Erythroblast (primary cell): ENCODE data around the gene OVOL1.

Experiments used
- GATA1 ChIP-seq: IDR thresholded peaks from 2 replicates; pipeline ENCODE4 v1.6.1; 2011; ENCODE audit warnings: low read depth, mild to moderate bottlenecking, control low read depth, low read length, moderate library complexity
- POLR2A ChIP-seq: IDR thresholded peaks from 2 replicates; pipeline ENCODE4 v1.6.1; 2011; ENCODE audit warnings: mild to moderate bottlenecking, low read length

DNA sequence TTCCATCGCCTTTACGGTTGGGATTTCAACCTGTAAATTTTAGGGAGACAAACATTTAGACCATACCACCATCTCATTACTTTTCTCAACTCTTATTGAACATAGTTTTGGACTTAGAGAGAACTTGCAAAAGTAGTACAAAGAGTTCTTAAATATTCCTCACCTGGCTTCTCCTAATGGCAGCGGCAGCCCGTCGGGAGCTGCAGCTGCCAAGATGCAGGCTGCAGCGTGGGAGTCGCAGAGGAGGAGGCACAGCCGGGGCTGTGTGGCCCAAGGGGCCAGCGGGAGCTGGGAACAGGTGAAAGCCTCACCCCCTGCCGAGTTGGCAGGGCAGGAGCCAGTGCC, 43.2 kb upstream of the OVOL1 start:
- TF ChIP-seq POLR2A (no peak), GATA1 (no peak)
